HL-60/S4 (cell line): ENCODE results near the gene GBX1.

Experiments
- in situ Hi-C: fragments of 300-500 bp; cut with MboI; formaldehyde crosslinking; loops from 2 replicates; pipeline ENCODE4 v1.14.3; 2022; ENCODE audit warnings: low sequenced_read_pairs

Gene GBX1

GRCh38 chr7:151129117-151129959 is 38.2 kb downstream of the GBX1 start:
- in situ Hi-C loops, result no loop called here

- in situ Hi-C loops, result no loop called here
Measured at GRCh38 chr7:151128716-151129115, 38.8 kb downstream of the GBX1 start.

- in situ Hi-C loops, result no loop called here
Measured at GRCh38 chr7:151128144-151128543, 39.4 kb downstream of the GBX1 start.

- in situ Hi-C loops, result no loop called here
Measured at GRCh38 chr7:151126491-151127137, 40.9 kb downstream of the GBX1 start.

GRCh38 chr7:151125846-151126481 is 41.5 kb downstream of the GBX1 start:
- in situ Hi-C loops, result no loop called here

- in situ Hi-C loops, result no loop called here
Measured at GRCh38 chr7:151125470-151125845, 42.0 kb downstream of the GBX1 start.

GRCh38 chr7:151124899-151125399 is 42.5 kb downstream of the GBX1 start:
- in situ Hi-C loops, result no loop called here

GRCh38 chr7:151124481-151124880 is 43.0 kb downstream of the GBX1 start:
- in situ Hi-C loops, result no loop called here

GRCh38 chr7:151123822-151124464 is 43.6 kb downstream of the GBX1 start:
- in situ Hi-C loops, result no loop called here

GRCh38 chr7:151123158-151123821 is 44.2 kb downstream of the GBX1 start:
- in situ Hi-C loops, result no loop called here

GRCh38 chr7:151122796-151123157 is 44.7 kb downstream of the GBX1 start:
- in situ Hi-C loops, result no loop called here

GRCh38 chr7:151122276-151122675 is 45.2 kb downstream of the GBX1 start:
- in situ Hi-C loops, result no loop called here

- in situ Hi-C loops, result no loop called here
Measured at GRCh38 chr7:151121380-151122170, 45.9 kb downstream of the GBX1 start.

GRCh38 chr7:151120896-151121295 is 46.6 kb downstream of the GBX1 start:
- in situ Hi-C loops, result no loop called here

- in situ Hi-C loops, result no loop called here
Measured at GRCh38 chr7:151119902-151120301, 47.6 kb downstream of the GBX1 start.

GRCh38 chr7:151119055-151119415 is 48.5 kb downstream of the GBX1 start:
- in situ Hi-C loops, result no loop called here

GRCh38 chr7:151118108-151119054 is 49.1 kb downstream of the GBX1 start:
- in situ Hi-C loops, result no loop called here

GRCh38 chr7:151117565-151117964 is 49.9 kb downstream of the GBX1 start:
- in situ Hi-C loops, result no loop called here
